Gastrocnemius medialis (tissue), 4 donors: ENCODE data around the gene GULP1.

ENCODE experiments used
- POLR2A ChIP-seq, 2 donors: fragments of 450-650 bp; IDR thresholded peaks; one replicate each; pipeline ENCODE4 v1.6.1; 2017; ENCODE audit warnings: antibody characterized with exemption in 2 of 2, mild to moderate bottlenecking in 2 of 2, moderate library complexity in 2 of 2
- TF ChIP-seq, protein P1 (sequence below), 5 experiments: fragments of 450-650 bp in 3 of 5; fragments of 200-600 bp in 2 of 5; sonication (generic) in 2 of 5; IDR thresholded peaks in 4 of 5; conservative IDR thresholded peaks in 1 of 5; 1 replicate in 4 of 5; 2 replicates in 1 of 5; pipeline ENCODE4 v1.5.1; 2016 to 2019; ENCODE audit warnings: antibody characterized with exemption in 5 of 5, mild to moderate bottlenecking in 3 of 5, moderate library complexity in 3 of 5

DNA sequence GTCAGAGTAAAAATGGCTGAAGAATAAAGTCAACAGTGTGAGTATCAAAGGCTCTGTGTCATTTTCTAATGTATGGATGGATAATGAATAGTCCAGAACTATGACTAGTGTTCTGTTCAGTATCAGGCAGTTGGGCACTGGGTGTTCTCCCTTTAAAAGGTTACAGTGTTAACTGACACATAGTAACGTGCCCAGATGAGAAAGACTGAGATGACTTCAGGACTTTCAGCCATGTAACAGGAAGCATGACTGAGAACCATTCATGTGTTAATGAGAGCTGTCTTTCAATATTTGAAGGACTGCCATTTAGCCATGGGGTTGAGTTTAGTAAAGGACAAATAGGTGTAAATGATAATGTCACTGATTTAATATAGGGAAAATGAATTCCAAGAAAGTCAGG lies 187.1 kb downstream of the GULP1 start:
- TF ChIP-seq, protein P1, sequence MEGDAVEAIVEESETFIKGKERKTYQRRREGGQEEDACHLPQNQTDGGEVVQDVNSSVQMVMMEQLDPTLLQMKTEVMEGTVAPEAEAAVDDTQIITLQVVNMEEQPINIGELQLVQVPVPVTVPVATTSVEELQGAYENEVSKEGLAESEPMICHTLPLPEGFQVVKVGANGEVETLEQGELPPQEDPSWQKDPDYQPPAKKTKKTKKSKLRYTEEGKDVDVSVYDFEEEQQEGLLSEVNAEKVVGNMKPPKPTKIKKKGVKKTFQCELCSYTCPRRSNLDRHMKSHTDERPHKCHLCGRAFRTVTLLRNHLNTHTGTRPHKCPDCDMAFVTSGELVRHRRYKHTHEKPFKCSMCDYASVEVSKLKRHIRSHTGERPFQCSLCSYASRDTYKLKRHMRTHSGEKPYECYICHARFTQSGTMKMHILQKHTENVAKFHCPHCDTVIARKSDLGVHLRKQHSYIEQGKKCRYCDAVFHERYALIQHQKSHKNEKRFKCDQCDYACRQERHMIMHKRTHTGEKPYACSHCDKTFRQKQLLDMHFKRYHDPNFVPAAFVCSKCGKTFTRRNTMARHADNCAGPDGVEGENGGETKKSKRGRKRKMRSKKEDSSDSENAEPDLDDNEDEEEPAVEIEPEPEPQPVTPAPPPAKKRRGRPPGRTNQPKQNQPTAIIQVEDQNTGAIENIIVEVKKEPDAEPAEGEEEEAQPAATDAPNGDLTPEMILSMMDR (IDR thresholded peaks at IDR 0.05 in 4 of 5, conservative IDR thresholded peaks at IDR 0.05 in 1 of 5), result no peak
- TF ChIP-seq POLR2A (IDR thresholded peaks at IDR 0.05), result no peak
